Activated naive CD8-positive, alpha-beta T cell treated with anti-CD3 and anti-CD28 coated beads, Interleukin-2, amount 50 U/mL, for 16 hours (primary cell): ENCODE data around the gene CACNA1D.

Experiments
- DNase-seq: peaks from one replicate; pipeline ENCODE4 v3.0.0-alpha.2; 2020; ENCODE audit warnings: low read depth, low spot score

CACNA1D gene

GRCh38 chr3:53715815-53716483 is 221.5 kb downstream of the CACNA1D start:
- DNase-seq = no peak

GRCh38 chr3:53716998-53717397 is 222.6 kb downstream of the CACNA1D start:
- no peak for DNase-seq

- no peak for DNase-seq
Observed at GRCh38 chr3:53718462-53718861, 224.1 kb downstream of the CACNA1D start.

DNA sequence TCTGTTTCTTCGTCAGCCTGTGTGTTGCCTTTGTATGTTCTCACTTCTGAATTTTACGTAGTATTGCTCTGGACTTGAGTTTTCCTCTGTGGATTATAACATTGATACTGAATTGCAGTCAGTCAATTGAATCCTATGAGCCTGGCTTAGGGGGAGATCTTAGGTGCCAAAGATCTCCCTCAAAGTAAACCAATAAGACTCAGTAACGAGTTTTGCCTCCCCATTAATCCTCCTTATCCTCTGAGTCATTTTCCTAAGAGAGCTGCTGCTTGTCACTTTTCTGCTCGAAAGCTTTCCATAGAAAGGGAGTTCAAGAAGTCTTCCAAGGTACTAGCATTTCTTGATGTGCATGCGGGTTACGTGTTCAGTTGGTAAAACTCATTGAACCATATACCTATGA is 225.4 kb downstream of the CACNA1D start:
- no peak for DNase-seq

DNA sequence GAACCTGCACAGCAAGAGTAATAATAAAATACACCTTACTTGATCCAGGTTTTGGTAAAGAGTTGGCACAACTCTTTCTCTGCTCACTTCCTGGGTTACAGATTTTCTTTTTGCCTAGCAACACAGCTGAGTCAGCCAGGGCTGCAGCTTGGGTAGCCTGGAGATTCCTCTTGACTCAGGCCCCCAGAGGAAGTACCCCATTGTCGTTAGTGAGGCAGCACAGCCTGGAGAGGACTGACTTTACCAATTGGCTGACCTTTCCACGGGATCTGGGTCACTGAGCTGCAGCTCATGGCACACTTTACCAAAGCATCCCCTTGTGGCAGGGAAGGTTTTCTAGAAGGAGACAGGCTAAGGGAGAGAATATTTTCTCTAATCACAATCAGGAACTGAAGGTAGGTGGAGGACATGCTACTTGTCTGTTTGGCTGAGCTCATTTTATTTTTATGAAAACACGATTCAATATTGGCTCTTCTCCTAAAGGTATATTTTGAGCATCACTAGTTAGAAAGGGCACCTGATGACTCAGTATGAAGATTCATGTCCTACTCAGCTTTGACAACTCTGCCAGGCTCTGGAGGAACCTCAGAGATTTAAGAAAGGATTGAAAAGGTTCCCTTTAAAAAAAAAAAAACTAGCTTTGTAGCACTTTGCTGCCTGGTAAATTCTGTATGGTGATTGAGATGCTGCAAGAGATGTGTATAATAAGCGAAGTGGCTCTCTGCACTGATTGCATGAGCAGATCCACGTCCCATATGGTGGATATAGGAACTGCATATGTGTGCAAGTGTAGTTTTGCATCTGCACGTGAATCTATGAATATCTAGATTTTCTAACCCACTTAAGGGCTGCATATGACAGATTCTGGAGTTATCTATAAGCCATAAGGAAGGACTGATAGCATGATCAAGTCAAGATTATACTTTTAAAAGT is 227.0 kb downstream of the CACNA1D start:
- DNase-seq = no peak

GRCh38 chr3:53724566-53724965 is 230.2 kb downstream of the CACNA1D start:
- no peak for DNase-seq

DNA sequence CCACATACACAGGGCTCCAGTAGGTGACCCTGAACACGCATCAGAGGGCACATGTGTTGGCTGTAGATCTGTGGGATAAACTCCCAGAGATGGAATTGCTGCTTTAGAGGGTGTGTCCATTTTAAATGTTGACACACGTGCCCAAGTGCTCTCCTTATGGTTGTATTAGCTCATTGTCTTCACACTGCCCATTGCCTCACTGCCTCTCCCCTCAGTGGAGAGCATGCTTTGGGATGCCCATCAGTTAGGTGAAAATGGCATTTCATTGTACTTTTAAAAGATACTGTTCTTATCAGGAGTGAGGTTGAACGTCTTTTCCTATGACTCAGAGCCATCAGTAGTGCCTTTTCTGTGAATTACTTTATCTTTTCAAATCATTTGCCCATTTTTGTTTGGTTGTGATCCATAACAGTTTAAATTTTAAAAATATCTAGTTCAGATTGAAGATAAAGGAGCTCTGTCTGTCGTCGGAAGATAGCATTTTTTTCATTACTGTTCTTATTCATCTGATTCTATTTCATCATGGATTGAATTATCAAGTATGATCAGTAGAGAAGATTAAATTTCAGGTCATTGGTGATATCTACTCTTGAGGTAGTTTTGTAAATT is 231.1 kb downstream of the CACNA1D start:
- no peak for DNase-seq

- no peak for DNase-seq
Observed at GRCh38 chr3:53726643-53727042, 232.2 kb downstream of the CACNA1D start.

- no peak for DNase-seq
Observed at GRCh38 chr3:53728606-53729005, 234.2 kb downstream of the CACNA1D start.

DNA sequence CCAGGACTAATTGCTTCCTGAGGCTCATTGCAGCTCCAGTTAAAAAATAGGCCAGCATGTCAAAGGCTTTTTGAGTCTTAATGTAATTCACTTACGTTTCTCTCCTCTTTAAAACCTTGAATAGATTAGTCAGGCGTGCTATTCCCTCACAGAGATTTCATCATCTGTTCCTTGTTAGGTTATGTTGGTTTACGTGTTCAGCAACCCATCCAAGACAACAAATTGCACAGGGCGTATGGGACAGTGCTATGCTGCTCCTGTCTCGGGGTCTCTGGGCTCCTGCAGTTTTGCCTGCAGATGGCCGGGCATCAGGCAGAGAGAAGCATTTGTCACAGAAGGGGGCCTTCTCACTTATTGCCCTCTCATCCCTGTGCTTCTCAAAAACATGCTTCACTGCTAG is 234.7 kb downstream of the CACNA1D start:
- no peak for DNase-seq

GRCh38 chr3:53729618-53730017 is 235.2 kb downstream of the CACNA1D start:
- DNase-seq = no peak

DNA sequence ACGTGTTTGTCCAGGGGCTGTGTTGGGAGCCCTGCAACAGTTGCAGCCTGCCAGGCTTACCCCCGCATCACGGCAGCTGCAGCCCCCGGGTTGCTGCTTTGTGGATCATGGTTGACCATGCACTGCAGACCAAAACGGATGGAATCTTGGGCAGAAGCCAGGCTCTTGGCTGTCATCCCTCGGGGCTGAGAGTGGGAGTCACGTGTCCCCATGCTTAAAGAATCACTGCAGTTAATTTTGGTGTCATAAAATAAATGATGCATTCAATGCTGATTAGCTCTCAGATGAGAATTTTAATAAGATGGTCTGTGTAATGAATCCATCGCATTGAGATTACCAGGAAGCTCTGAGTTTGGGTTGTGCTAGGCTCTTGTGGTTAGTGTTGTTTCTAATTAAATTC is 236.2 kb downstream of the CACNA1D start:
- no peak for DNase-seq

DNA sequence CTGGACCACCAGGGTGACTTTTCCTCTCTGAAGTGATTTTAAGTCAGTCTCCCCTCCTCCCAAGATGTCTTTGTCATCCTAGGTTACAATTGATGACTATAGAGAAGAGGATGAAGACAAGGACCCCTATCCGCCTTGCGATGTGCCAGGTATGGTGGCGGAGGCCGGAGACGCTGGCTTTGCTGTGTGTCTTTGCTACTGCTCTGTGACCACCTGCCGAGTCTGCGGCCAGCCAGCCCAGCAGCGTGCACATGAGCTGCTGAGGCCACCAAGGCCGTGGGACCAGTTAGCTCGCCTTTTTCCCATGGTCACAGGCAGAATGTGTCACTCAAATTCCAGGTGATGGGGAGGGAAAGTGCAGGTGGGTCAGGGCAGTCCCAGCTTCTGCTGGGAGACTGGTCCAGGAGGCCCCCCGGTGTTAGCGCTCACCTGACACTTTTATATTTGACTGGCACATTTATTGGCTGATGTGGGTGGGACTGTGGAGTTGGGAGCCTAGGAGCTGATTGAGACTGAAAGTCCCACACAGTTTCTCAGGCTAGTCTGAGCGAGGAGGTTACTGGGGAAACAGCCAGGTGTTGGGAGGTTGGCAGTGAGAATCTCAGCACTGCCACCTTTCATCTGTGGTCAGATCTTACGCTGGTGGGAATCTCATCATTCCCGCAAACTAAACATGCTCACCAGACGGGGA is 237.7 kb downstream of the CACNA1D start:
- DNase-seq = no peak

GRCh38 chr3:53733446-53733845 is 239.0 kb downstream of the CACNA1D start:
- no peak for DNase-seq

DNA sequence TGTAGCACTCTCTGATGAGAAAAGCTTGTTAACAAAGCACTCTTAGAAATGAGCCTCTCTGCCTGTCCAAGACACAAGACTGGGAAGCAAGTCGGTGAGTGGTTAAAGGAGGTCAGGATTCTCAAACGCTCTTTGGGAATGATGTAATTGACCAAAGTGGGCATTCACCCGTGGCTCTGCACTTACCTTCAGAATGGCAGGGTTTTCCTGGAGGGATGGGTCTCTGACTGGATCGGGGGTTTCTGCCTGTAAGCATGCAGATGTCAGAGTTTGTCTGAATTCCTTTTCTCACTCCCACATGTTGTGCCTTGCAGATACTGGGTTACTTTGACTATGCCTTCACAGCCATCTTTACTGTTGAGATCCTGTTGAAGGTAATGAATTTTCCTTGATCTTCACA is 245.6 kb downstream of the CACNA1D start:
- DNase-seq = no peak

DNA sequence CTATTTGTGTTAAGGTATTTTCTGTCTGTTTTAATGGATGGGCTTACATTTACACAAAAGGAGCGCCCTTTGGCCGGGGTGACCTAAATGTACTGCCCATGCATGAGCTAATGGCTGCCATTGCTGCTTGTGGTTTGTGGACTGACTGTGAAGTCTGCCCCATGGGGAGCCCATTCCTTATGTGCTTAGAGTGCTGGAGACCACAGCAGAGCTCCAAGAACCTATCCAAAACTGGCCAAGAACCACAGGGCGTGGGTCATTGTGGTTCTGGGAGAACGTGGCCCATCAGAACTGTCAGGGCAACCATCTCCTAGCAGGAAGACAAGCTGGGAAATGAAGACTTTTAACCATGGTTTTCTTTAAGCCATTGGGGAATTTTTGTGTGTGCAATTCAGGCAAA is 246.5 kb downstream of the CACNA1D start:
- DNase-seq = no peak

- DNase-seq = no peak
Observed at GRCh38 chr3:53744351-53744750, 249.9 kb downstream of the CACNA1D start.

DNA sequence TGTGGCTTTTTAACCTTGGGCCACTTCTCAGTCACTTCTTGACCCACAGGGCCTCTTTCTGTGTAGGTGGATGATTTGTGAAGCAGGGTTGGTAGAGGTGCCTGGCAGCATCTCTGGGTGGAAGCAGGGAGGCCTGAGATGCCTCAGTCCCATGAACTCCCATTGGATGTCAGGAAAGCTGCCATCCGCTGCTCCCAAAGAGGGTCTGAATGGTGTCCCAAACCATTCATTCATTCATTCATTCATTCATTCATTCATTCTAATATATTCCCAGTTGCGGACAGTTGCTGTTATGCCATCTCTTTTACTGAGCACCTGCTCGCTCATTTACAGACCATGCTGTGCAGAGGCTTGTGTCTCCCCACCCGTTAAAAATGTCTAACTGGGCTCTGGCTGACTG is 253.1 kb downstream of the CACNA1D start:
- no peak for DNase-seq

DNA sequence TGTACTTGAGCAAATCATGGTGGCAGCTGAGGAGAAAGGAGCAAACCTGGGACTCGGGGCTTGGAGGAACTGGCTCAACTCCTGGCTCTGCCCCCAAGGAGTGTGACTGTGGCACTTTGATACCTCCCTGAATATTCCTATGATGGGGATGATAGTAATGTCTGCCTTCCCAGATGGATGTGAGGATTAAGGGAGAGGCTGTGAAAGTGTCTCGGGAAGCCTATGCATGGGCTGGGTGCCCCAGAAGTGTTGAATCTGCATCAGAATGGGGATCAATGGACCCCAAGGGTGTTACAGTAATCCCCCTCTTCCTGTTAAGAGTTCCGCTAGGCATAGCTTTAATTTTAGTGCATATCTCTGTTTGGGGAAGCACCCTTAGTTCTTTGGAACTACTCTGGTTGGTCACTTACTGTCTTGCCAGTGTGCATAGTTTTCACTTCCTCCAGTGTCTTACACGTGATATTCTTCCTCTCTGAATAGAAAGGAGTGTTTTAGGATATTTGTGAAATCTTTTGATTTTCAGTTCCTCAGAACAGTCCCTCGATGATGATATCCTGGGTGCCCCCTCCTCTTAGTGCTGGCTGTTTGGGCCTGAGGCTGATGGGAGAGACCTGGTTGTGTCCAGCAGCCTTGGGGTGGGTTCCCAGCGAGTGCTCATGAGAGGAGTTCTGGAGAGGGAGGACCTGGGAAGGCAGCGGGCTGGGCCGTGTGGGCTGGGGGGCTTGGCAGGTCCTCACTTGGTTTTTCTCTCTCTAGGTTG is 254.3 kb downstream of the CACNA1D start:
- DNase-seq = no peak

- DNase-seq = no peak
Observed at GRCh38 chr3:53749448-53749847, 255.0 kb downstream of the CACNA1D start.
